SIG-M5 (cell line): ENCODE data around the gene NUP37.
"Not testable (repeated sequence)": the region's sequence is repeated elsewhere in the genome, so short reads cannot be mapped to it uniquely, and the experiment has no call there.

Experiments used
- DNase-seq: peaks from one replicate; lab custom pipeline; 2025; lab: John Stamatoyannopoulos, UW

The NUP37 gene

DNA sequence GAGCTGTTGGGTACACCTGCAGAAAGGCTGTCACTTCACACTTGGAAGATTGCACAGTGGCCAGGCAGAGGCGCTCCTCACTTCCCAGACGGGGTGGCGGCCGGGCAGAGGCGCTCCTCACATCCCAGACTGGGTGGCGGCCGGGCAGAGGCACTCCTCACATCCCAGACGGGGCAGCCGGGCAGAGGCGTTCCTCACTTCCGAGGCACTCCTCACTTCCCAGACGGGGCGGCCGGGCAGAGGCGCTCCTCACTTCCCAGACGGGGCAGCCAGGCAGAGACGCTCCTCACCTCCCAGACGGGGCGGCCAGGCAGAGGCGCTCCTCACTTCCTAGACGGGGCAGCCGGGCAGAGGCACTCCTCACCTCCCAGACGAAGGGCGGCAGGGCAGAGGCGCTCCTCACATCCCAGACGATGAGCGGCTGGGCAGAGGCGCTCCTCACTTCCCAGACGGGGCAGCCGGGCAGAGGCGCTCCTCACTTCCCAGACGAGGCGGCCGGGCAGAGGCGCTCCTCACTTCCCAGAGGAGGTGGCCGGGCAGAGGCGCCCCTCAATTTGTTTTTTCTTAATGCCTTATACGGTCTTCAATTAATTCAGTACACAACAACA is 30.6 kb downstream of the NUP37 start:
- DNase-seq, result not testable (repeated sequence)

DNA sequence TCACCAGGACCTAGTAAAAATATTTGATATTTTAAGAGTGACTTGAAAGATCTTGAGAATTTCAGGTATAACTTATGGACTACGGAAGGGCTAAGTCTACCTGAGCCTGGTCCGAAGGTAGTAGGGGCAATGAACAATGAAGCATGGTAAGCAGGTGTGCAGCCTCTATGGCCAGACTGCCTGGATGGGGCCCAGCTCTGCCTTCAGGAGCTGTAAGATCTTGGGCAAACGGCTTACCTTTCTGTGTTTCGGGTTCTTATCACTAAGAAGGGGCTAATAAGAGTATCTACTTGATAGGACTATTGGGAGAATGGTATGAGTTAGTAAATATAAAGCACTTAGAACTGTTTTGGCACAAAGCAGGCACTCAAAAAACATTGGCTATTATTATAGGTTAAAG is 39.1 kb downstream of the NUP37 start:
- no peak for DNase-seq

- DNase-seq, result not testable (repeated sequence)
Measured at GRCh38 chr12:102072092-102072491, 47.8 kb downstream of the NUP37 start.

GRCh38 chr12:102069707-102070106 is 50.2 kb downstream of the NUP37 start:
- DNase-seq, result no peak

DNA sequence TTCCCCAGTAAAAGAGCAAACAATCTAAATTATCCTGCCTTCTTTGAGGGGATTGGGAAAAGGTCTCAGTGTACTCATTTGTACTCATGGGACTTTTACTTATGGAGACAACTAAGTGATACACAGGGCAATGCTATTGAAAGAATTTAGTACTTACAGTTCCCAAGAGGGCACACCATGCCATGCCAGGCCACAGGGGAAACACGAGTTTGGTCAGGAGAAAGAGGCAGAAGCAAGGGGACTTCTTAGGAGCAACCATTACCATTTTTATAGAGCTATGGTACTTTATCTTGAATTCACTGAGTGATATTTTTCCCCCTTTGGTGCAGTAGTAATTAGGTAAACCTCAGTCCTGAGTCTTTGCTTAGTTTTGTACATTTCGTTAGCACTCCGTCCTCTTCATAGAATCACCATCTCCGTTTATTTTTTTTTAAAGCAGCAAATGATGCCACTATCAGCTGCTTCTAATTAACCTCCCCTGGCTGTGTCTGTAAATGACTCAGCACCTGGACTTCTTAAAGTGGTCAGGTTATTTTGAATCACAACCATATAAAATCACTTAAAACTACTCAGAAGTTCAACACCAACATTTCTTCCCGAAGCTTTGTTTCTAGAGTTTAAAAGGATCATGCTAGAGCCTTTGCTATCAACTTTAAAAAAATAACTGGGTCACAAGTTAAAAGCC is 52.2 kb downstream of the NUP37 start:
- no peak for DNase-seq

DNA sequence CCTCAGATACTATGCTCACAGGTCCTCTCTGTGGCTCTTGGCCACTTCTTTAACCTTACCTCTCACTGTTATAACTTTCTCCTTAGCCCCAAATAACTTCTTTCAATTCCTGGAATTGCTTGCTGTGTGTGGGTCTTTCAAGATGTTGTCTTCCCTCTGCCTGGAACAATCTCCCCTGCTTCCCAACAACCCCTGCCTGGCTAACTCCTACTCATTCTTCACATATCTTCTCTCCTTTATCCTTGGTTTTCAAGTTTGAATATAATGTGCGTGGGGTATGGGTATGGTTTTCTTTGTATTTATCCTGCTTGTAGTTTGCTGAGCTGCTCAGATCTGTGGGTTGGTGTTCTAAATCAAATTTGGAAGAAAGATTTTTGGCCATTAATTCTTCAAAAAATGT is 55.4 kb downstream of the NUP37 start:
- DNase-seq, result no peak

- DNase-seq, result no peak
Measured at GRCh38 chr12:102063069-102063468, 56.8 kb downstream of the NUP37 start.

DNA sequence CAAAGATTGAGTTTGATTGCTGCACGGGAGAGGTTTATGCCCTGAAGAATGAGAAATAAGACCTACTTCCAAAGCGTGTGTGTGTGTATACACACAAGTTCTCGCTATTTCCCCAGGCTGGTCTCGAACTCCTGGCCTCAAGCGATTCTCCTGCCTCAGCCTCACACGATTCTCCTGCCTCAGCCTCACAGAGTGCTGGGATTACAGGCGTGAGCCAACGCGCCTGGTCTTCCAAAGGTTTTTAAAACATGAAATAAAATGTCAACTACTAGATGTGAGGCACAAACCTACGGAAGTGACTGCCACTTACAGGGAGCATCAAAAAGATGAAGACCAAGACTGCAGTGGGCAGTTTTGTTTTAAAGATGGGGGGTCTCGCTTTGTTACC is 57.5 kb downstream of the NUP37 start:
- no peak for DNase-seq

- peak; percentile 74 for DNase-seq
Measured at GRCh38 chr12:102061560-102062418, 58.1 kb downstream of the NUP37 start, which contains the start of gene WASHC3. TSS of gene WASHC3 (minus strand) at chr12:102061991. CDS start at chr12:102061962, 29 bp downstream.

- no peak for DNase-seq
Measured at GRCh38 chr12:102061096-102061559, 58.8 kb downstream of the NUP37 start.

DNA sequence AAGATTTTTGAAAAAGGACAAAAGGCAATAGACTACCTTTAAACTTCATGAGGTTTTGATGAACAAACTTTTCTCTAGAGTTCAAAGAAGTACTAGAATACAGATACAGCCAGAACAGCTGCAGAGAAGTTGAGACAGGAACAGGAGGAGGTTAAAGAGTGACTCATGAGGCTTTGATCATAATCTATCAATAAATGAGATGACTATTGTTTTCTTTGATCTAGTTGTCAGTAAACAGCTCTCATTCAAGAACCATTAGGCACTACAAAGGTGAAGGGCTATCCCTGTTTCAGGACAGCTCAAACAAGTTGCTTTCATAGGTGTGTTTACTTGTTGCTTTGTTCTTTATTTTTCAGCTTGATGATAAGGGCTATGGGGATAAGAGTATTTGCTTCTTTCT is 60.6 kb downstream of the NUP37 start:
- no peak for DNase-seq

- DNase-seq, result no peak
Measured at GRCh38 chr12:102054345-102054744, 65.6 kb downstream of the NUP37 start.

GRCh38 chr12:102053062-102053349 is 66.9 kb downstream of the NUP37 start:
- no peak for DNase-seq

GRCh38 chr12:102052192-102053061 is 67.5 kb downstream of the NUP37 start:
- no peak for DNase-seq

DNA sequence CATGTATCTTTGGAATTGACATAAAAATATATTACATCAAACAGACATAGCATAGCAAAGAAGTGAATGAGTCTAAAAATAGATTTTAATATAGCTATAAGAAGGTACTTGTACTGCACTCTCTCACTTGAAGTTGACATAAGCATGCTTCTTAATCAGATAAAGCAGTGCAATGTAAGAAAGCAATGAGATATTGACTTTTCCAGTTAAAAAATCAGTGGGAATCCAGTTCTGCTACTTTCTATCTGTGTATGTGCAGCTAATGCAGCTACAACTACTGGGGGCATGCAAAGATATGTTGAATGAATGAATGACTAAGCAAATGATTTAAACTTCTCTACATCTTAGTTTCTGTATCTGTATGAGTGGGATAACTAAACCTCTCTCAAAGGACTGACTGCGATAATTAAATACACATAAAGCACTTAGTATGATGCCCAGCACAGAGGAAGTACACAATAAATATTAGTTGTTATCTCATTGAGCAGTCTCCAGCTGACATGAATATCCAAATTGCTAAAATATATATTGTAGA is 68.4 kb downstream of the NUP37 start:
- no peak for DNase-seq

GRCh38 chr12:102050660-102051430 is 69.1 kb downstream of the NUP37 start:
- no peak for DNase-seq

GRCh38 chr12:102043928-102044327 is 76.0 kb downstream of the NUP37 start:
- DNase-seq, result no peak

DNA sequence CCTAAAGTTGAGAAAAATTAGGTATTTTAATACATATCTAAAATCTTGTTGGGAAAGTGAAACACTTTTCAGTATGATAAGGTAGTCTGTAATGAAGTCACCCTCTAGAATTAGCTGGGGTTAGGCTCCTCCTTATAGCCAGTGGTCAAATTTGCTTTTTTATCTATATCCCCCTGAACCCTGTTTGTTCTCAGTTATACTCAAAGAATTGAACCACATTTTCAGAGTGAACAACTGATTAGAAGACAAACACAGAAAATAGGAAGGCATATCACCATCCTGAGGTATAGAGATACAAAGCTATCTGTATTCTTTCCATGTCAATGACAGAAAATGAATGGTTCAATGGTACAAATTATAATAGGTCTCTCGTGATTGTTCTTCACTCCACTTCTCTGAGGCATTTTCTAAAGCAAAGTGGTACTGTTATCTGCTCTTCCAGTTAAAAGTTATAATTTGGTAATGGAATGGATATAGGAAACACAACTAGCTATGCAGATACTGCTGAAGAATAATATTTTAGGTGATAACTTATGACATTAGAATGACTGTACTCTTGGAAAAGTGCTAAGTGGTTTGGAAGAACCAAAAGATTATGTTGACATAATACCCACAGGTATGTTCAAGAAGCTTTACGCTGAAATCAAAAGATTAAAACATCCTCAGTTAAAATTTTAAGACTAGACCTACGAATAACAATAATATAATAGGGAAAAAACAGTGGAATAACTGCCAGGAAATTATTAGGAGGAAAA is 85.7 kb downstream of the NUP37 start:
- no peak for DNase-seq

DNA sequence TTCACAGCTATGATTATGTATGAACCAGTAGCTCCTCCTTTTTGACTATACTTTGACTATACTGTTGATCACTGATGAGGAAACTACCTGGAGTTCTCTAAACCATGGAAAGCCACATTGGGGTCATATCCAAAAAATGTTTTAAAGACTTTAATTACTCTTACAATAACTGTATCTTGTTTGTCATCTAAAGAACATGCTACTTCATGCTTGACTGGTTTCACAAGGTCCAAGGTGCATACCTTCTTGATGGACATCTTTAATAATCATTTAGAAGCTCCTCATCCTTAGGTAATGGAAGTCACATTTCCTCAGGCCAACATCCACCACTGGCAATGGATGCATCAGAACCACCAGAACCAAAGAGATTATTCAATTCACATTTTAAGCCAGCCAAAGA is 88.1 kb downstream of the NUP37 start:
- DNase-seq, result no peak

GRCh38 chr12:102029141-102029540 is 90.8 kb downstream of the NUP37 start:
- no peak for DNase-seq
